GM18526 (cell line): ENCODE measurements around the gene XRCC3.

Experiments used
- POLR2A ChIP-seq: IDR thresholded peaks from 3 replicates; pipeline ENCODE4 v1.6.1; 2011; ENCODE audit not compliant: insufficient read length; ENCODE audit errors: extremely low read depth

The XRCC3 gene

GRCh38 chr14:103732868-103733620 is 17.8 kb upstream of the XRCC3 start:
- TF ChIP-seq POLR2A = no peak

GRCh38 chr14:103731916-103732867 is 16.9 kb upstream of the XRCC3 start:
- no peak for TF ChIP-seq POLR2A

- TF ChIP-seq POLR2A = no peak
Observed at GRCh38 chr14:103731481-103731880, 16.2 kb upstream of the XRCC3 start.

DNA sequence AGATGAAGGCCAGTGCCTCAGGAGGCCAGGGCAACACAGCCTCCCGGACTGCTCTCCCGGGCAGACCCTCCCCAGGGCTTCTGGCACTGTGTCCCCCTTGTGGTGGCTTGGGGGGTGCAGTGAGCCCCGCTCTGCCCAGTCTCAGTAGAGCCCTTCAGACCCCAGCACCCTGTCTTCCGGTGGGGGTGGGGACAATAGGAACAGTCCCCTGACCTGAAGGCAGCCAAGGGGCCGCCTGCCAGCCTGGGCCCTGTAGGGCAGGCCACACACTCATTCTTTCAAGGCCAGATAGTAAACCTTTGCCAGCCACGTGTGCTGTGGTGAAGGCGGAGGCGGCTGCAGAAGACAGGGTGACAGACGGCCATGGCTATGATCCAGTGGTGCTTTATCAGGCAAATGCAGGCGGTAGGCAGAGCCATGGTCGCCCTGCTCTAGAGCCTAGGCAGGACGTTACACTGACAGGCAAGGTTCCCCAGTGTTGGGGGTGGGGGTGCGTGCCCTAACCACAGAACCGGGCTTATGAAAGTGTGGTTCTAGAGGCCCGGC is 15.3 kb upstream of the XRCC3 start:
- TF ChIP-seq POLR2A = no peak

- no peak for TF ChIP-seq POLR2A
Observed at GRCh38 chr14:103729496-103730448, 14.5 kb upstream of the XRCC3 start.

GRCh38 chr14:103728721-103729120 is 13.5 kb upstream of the XRCC3 start:
- TF ChIP-seq POLR2A = no peak

GRCh38 chr14:103728141-103728540 is 12.9 kb upstream of the XRCC3 start:
- no peak for TF ChIP-seq POLR2A

DNA sequence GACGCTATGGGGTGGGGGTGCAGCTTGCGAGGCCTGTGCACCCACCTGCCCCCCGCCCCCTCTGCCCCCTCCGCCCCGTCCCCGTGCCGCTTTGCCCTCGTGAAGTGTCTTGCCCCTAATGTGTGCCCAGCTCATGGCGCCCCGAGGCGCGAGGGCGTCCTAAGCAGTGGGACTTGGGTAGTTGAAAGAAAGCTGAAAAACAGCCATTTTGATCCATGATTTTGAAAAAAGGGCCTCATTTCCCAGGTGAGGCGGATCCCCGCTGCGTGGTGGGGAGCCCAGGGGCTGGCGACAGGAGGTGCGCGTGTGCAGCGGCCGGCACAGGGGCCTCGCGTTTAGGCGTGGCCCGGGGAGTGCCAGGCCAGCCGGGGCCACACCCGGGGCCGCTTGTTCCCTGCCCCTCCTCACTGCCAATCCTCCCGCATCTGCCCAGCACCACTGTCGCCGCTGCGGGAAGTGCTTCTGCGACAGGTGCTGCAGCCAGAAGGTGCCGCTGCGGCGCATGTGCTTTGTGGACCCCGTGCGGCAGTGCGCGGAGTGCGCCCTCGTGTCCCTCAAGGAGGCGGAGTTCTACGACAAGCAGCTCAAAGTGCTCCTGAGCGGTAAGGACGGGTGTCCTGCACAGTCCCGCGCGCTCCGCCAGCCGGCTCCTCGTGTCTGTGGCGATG is 12.2 kb upstream of the XRCC3 start:
- no peak for TF ChIP-seq POLR2A

GRCh38 chr14:103726474-103726873 is 11.2 kb upstream of the XRCC3 start:
- no peak for TF ChIP-seq POLR2A

- no peak for TF ChIP-seq POLR2A
Observed at GRCh38 chr14:103725739-103726395, 10.6 kb upstream of the XRCC3 start.

DNA sequence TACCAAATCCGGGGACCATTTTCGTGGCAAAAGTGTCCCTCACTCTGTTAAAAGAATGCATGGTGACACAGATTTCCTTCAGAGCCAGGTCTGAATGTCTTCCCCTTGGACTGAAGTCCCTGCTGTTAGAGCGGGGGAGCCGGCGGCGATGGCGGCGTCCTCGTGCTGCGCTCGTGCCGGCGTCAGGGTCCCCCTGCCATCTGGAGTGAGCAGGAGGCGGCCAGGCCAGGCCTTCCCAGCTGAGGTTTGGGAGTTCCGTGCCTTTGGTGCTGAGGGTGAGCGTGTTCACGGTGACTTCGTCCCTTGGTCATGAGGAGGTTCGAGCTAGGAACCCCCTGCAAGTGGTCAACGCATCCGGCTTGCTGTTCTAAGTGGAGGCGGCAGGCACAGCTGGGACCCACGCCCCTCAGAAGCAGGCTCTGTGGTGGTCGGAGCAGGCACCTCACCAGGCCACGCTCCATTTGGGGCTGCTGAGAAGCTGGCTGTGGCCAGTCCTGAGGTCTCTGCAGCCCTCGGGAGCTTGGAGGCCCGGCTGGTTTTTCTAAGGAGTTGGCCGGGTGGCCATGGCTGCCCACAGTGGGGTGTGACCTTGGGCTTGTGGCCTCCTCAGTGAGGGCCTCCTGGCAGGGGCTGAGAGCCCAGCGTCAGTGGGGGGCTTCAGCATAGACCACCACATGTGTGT is 9.9 kb upstream of the XRCC3 start:
- TF ChIP-seq POLR2A = no peak

DNA sequence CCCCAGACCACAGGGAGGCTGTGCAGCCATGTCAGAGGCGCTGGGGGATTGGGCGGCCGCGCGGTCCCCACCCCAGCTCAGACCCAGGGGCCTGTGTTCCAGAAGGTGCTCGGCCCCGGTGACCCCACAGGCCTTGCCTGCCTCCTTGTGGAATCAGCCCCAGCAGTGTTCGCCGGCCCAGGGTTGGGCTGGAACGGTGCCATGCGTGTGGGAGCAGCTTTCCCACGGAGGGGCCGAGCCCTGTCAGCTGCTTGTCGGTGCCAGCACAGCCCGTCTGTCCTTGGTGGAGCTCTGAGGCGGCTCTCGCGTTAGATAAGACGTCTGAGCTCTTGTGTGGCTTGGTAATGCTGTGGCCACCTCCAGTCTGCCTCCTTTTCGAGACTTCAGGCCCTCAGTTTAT is 8.9 kb upstream of the XRCC3 start:
- no peak for TF ChIP-seq POLR2A

DNA sequence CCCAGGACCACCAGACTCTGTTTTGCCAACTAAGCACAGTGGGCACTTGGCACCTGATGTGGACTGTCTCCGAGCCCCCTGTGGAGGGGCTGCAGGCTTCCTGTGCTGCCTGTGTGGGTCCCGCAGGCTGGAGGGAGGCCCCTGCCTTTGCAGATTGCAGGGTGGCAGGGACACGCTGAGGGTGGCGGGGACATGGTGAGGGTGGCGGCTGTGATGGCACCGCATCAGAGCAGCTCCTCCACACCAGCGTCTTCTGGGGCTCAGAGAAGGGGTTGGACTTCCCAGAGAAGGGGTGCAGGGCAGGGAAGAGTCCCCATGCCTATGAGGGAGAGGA is 8.5 kb upstream of the XRCC3 start:
- TF ChIP-seq POLR2A = no peak
